ENCODE results near the gene STEAP1.
A peak's percentile ranks its signal among the peaks of the same experiment; 100 is the strongest.

STEAP1 gene

GRCh38 chr7:90188281-90188680 lies 34.0 kb downstream of the STEAP1 start:
- TF ChIP-seq CTCF (IDR thresholded peaks at IDR 0.05; ENCODE audit: control insufficient read depth, insufficient read depth, low read depth, low read length, missing control alignments) = no peak
- no peak for DNase-seq (ENCODE audit: low read depth)
- no peak overlapping the region for H3K4me3 ChIP-seq (ENCODE audit: control insufficient read depth, low read depth, low read length)

- H3K4me3 ChIP-seq (ENCODE audit: control insufficient read depth, low read depth, low read length) = no peak overlapping the region
- no peak for DNase-seq (ENCODE audit: low read depth)
- no peak for TF ChIP-seq CTCF (IDR thresholded peaks at IDR 0.05; ENCODE audit: control insufficient read depth, insufficient read depth, low read depth, low read length, missing control alignments)
These were observed 36.7 kb downstream of the STEAP1 start for GRCh38 chr7:90190995-90191394.

GRCh38 chr7:90191648-90192047 lies 37.4 kb downstream of the STEAP1 start:
- no peak for DNase-seq (ENCODE audit: low read depth)
- H3K4me3 ChIP-seq (ENCODE audit: control insufficient read depth, low read depth, low read length) = no peak overlapping the region
- no peak for TF ChIP-seq CTCF (IDR thresholded peaks at IDR 0.05; ENCODE audit: control insufficient read depth, insufficient read depth, low read depth, low read length, missing control alignments)

- peak; percentile 83 for DNase-seq (ENCODE audit: low read depth)
- H3K4me3 ChIP-seq (ENCODE audit: control insufficient read depth, low read depth, low read length) = no peak overlapping the region
- TF ChIP-seq CTCF (IDR thresholded peaks at IDR 0.05; ENCODE audit: control insufficient read depth, insufficient read depth, low read depth, low read length, missing control alignments) = no peak
These were observed 38.8 kb downstream of the STEAP1 start for GRCh38 chr7:90192876-90193750.

GRCh38 chr7:90194911-90195809 lies 40.9 kb downstream of the STEAP1 start:
- no peak for TF ChIP-seq CTCF (IDR thresholded peaks at IDR 0.05; ENCODE audit: control insufficient read depth, insufficient read depth, low read depth, low read length, missing control alignments)
- no peak overlapping the region for H3K4me3 ChIP-seq (ENCODE audit: control insufficient read depth, low read depth, low read length)
- no peak for DNase-seq (ENCODE audit: low read depth)

GRCh38 chr7:90201500-90202195 lies 47.4 kb downstream of the STEAP1 start:
- no peak for DNase-seq (ENCODE audit: low read depth)
- H3K4me3 ChIP-seq (ENCODE audit: control insufficient read depth, low read depth, low read length) = no peak overlapping the region
- no peak for TF ChIP-seq CTCF (IDR thresholded peaks at IDR 0.05; ENCODE audit: control insufficient read depth, insufficient read depth, low read depth, low read length, missing control alignments)
